PC-9 (cell line): Measurements from ENCODE around the gene OPRM1. TPM values are rescaled to one million over a fixed set of nuclear protein-coding genes. Genes with fewer than 3 reads are reported as not detected.

ENCODE experiments used
- BruUV-seq: library from RNA; stranded (reverse); fragments of 400-500 nt; replicated peaks from 2 replicates; lab custom pipeline; 2021; lab: Mats Ljungman, UMichigan
- CTCF ChIA-PET: fragments of 300-600 bp; sonication (Branson Sonifier 250); formaldehyde crosslinking; loops from one replicate; lab custom pipeline; 2022; ENCODE audit warnings: antibody characterized with exemption; lab: Charles Lee
- POLR2A ChIA-PET: fragments of 300-600 bp; sonication (Branson Sonifier 250); formaldehyde crosslinking; loops from one replicate; lab custom pipeline; 2022; ENCODE audit warnings: antibody characterized with exemption; ENCODE audit not compliant: unreplicated experiment; lab: Charles Lee
- DNase-seq, 2 experiments: peaks; one replicate each; pipeline versions ENCODE4 v3.0.0 to v3.0.0-alpha.2; 2015 to 2022; ENCODE audit warnings: mixed read lengths in 1 of 2
- H2AFZ ChIP-seq: fragments of 200-600 bp; sonication (generic); 2 replicates; pipeline ENCODE4 v1.8.1; 2017; ENCODE audit warnings: antibody characterized with exemption
- H3F3A ChIP-seq: fragments of 200-600 bp; sonication (generic); 2 replicates; pipeline ENCODE4 v1.8.1; 2017; ENCODE audit warnings: antibody characterized with exemption, mild to moderate bottlenecking, low read depth; ENCODE audit not compliant: insufficient read depth
- H3K27ac ChIP-seq: fragments of 200-600 bp; sonication (generic); 2 replicates; pipeline ENCODE4 v1.6.1; 2016; ENCODE audit warnings: mixed run types
- H3K27me3 ChIP-seq: fragments of 200-600 bp; sonication (generic); 2 replicates; pipeline ENCODE4 v1.6.1; 2016; ENCODE audit warnings: low read depth, mixed run types; ENCODE audit not compliant: insufficient read depth
- H3K36me3 ChIP-seq: fragments of 200-600 bp; sonication (generic); 2 replicates; pipeline ENCODE4 v1.6.1; 2016; ENCODE audit warnings: low read depth, mixed run types
- H3K4me1 ChIP-seq: fragments of 200-600 bp; sonication (generic); replicated peaks from 2 replicates; pipeline ENCODE4 v1.6.1; 2016; ENCODE audit warnings: mixed run types; ENCODE audit not compliant: insufficient read depth
- H3K4me2 ChIP-seq: fragments of 200-600 bp; sonication (generic); 2 replicates; pipeline ENCODE4 v1.6.1; 2017; ENCODE audit warnings: mixed run types
- H3K4me3 ChIP-seq: fragments of 200-600 bp; sonication (generic); 2 replicates; pipeline ENCODE4 v1.6.1; 2016; ENCODE audit warnings: mixed run types
- H3K79me2 ChIP-seq: fragments of 200-600 bp; sonication (generic); 2 replicates; pipeline ENCODE4 v1.6.1; 2017; ENCODE audit warnings: low read depth, mixed run types
- H3K9me2 ChIP-seq: fragments of 200-600 bp; sonication (generic); 2 replicates; pipeline ENCODE4 v1.8.1; 2017; ENCODE audit warnings: mild to moderate bottlenecking; ENCODE audit not compliant: insufficient read depth
- H3K9me3 ChIP-seq: fragments of 200-600 bp; sonication (generic); 2 replicates; pipeline ENCODE4 v1.8.1; 2016; ENCODE audit warnings: low read depth; ENCODE audit not compliant: insufficient read depth
- H4K20me1 ChIP-seq: fragments of 200-600 bp; sonication (generic); 2 replicates; pipeline ENCODE4 v1.8.1; 2017; ENCODE audit not compliant: insufficient read depth
- CTCF ChIP-seq: fragments of 200-600 bp; sonication (generic); conservative IDR thresholded peaks from 2 replicates; pipeline ENCODE4 v1.6.1; 2017; ENCODE audit warnings: mixed run types, antibody characterized with exemption, mild to moderate bottlenecking, moderate library complexity
- EZH2 ChIP-seq: fragments of 200-600 bp; sonication (generic); IDR thresholded peaks from 2 replicates; pipeline ENCODE4 v1.8.0; 2017; ENCODE audit warnings: antibody characterized with exemption, low read depth
- intact Hi-C: fragments of 100-400 bp; cut with micrococcal nuclease; formaldehyde crosslinking; loops from one replicate; pipeline ENCODE4 v1.10.0; 2022; ENCODE audit not compliant: unreplicated experiment
- total RNA-seq: library from RNA; stranded (reverse); gene quantifications from 2 replicates; pipeline ENCODE4 v1.2.3, GENCODE V29; 2021

Gene OPRM1
- total RNA-seq, 1 experiment from 2014 or later, result not detected

- intact Hi-C loops, result no loop called here
Measured at GRCh38 chr6:154274168-154274567, 235.1 kb downstream of the OPRM1 start.

GRCh38 chr6:154276810-154277628 is 238.0 kb downstream of the OPRM1 start:
- peak overlapping the region; percentile 43 for H3K4me2 ChIP-seq
- CTCF ChIA-PET, result interaction anchor here (0.6 kb wide), 1 partner anchor 8 kb away, joined by 3 read pairs; no protein-coding TSS in a partner anchor

More at GRCh38 chr6:154274168-154274567, 235.1 kb downstream of the OPRM1 start:
- no TSS peak for BruUV-seq
- no peaks in the 10 kb centered on the region; the same call in 1 of the 2 replicates for H3F3A ChIP-seq
- no peaks in the 10 kb centered on the region for H3K79me2 ChIP-seq
- H3K36me3 ChIP-seq, result no peaks in the 10 kb centered on the region
- H4K20me1 ChIP-seq, result no peaks in the 10 kb centered on the region
- no peaks in the 10 kb centered on the region for H3K27me3 ChIP-seq
- POLR2A ChIA-PET, result no interaction called here
- no peak overlapping the region for H3K27ac ChIP-seq
- TF ChIP-seq EZH2, result no peak
- TF ChIP-seq CTCF, result no peak
- no peak overlapping the region for H2AFZ ChIP-seq
- no peak overlapping the region for H3K4me3 ChIP-seq
- no peaks in the 10 kb centered on the region for H3K9me3 ChIP-seq
- no peaks in the 10 kb centered on the region for H3K9me2 ChIP-seq
- no peaks in the 10 kb centered on the region for H3K4me1 ChIP-seq
- DNase-seq, result no peak
- CTCF ChIA-PET, result no interaction called here
- H3K4me2 ChIP-seq, result no peak overlapping the region

GRCh38 chr6:154277629-154278017 is 238.6 kb downstream of the OPRM1 start:
- Histone ChIP-seq H3F3A (no peaks in the 10 kb centered on the region), H3K27me3 (no peaks in the 10 kb centered on the region), H4K20me1 (no peaks in the 10 kb centered on the region), H3K36me3 (no peaks in the 10 kb centered on the region), H3K4me1 (no peaks in the 10 kb centered on the region), H3K9me3 (no peaks in the 10 kb centered on the region), H2AFZ (no peak overlapping the region), H3K79me2 (no peaks in the 10 kb centered on the region), H3K9me2 (no peaks in the 10 kb centered on the region), H3K4me3 (no peak overlapping the region), H3K4me2 (peak overlapping the region; percentile 43), H3K27ac (no peak overlapping the region)
- BruUV-seq, result no TSS peak
- POLR2A ChIA-PET, result interaction anchor here (0.6 kb wide), 1 partner anchor 11 kb away, joined by 3 read pairs; no protein-coding TSS in a partner anchor
- intact Hi-C loops, result loop anchor here (5.0 kb wide), 1 partner anchor 120 kb away; no protein-coding TSS in a partner anchor
- CTCF ChIA-PET, result no interaction called here
- TF ChIP-seq EZH2 (no peak), CTCF (0 out of 2 replicates have a peak, but pooled peaks have one; percentile 11)
- no peak for DNase-seq

More at GRCh38 chr6:154276810-154277628, 238.0 kb downstream of the OPRM1 start:
- BruUV-seq, result no TSS peak
- POLR2A ChIA-PET, result interaction anchor here (0.6 kb wide), 1 partner anchor 10 kb away, joined by 3 read pairs; no protein-coding TSS in a partner anchor
- no peaks in the 10 kb centered on the region for H4K20me1 ChIP-seq
- H3K36me3 ChIP-seq, result no peaks in the 10 kb centered on the region
- no peaks in the 10 kb centered on the region for H3K9me3 ChIP-seq
- DNase-seq, result peak in 1 of 2 experiments; percentile 40
- H3K9me2 ChIP-seq, result no peaks in the 10 kb centered on the region
- intact Hi-C loops, result loop anchor here (5.0 kb wide), 1 partner anchor 120 kb away; no protein-coding TSS in a partner anchor
- no peaks in the 10 kb centered on the region for H3K4me1 ChIP-seq
- no peak overlapping the region for H3K4me3 ChIP-seq
- H3K79me2 ChIP-seq, result no peaks in the 10 kb centered on the region
- H3F3A ChIP-seq, result no peaks in the 10 kb centered on the region
- TF ChIP-seq CTCF, result peak; percentile 68
- no peak for TF ChIP-seq EZH2
- no peak overlapping the region for H2AFZ ChIP-seq
- no peaks in the 10 kb centered on the region for H3K27me3 ChIP-seq
- no peak overlapping the region for H3K27ac ChIP-seq
